ENCODE measurements around the gene PLEKHO1.
"Not testable (repeated sequence)": the region's sequence is repeated elsewhere in the genome, so short reads cannot be mapped to it uniquely, and the experiment has no call there.

Gene PLEKHO1

DNA sequence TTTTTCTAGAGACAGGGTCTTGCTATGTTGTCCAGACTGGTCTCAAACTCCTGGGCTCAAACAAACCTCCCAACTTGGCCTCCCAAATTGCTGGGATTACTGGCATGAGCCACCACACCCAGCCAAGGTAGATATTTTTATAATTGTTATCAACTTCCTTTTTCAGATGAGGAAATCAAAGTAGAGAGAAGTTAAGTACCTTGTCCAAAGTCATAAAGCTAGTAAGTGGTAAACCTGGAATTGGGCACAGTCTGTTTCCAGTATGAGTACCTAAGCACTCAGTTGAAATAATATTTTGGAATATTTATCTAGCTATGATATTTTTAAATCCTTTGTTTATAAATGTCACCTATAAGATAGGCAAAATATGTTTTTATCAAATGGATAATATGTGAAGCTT is 22.3 kb upstream of the PLEKHO1 start:
- no peak overlapping the region for H3K4me3 ChIP-seq (ENCODE audit: low read depth, low read length)
- DNase-seq (ENCODE audit: low read depth): no peak
- TF ChIP-seq MYC (IDR thresholded peaks at IDR 0.05; ENCODE audit: low read depth, low read length) (no peak), POLR2A (IDR thresholded peaks at IDR 0.05; ENCODE audit: extremely low read depth, insufficient read length) (no peak)
- TF ChIP-seq, protein P1, sequence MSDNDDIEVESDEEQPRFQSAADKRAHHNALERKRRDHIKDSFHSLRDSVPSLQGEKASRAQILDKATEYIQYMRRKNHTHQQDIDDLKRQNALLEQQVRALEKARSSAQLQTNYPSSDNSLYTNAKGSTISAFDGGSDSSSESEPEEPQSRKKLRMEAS (IDR thresholded peaks at IDR 0.05; ENCODE audit: low read depth, low read length): no peak
- TF ChIP-seq, protein P2, sequence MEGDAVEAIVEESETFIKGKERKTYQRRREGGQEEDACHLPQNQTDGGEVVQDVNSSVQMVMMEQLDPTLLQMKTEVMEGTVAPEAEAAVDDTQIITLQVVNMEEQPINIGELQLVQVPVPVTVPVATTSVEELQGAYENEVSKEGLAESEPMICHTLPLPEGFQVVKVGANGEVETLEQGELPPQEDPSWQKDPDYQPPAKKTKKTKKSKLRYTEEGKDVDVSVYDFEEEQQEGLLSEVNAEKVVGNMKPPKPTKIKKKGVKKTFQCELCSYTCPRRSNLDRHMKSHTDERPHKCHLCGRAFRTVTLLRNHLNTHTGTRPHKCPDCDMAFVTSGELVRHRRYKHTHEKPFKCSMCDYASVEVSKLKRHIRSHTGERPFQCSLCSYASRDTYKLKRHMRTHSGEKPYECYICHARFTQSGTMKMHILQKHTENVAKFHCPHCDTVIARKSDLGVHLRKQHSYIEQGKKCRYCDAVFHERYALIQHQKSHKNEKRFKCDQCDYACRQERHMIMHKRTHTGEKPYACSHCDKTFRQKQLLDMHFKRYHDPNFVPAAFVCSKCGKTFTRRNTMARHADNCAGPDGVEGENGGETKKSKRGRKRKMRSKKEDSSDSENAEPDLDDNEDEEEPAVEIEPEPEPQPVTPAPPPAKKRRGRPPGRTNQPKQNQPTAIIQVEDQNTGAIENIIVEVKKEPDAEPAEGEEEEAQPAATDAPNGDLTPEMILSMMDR (IDR thresholded peaks at IDR 0.05; ENCODE audit: low read depth, low read length): no peak

DNA sequence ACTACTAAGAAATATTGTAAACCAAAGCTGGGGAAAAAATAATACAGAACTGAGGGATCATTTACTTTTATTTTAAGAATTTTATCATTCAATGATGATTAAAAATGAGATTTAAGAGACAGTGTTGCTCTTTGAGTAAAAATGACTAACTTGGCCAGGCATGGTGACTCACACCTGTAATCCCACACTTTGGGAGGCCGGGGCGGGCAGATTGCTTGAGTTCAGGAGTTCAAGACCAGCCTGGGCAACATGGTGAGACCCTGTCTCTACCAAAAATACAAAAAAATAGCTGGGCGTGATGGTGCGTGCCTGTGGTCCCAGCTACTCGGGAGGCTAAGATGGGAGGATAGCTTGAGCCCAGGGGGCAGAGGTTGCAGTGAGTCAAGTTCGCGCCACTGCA is 21.8 kb upstream of the PLEKHO1 start:
- no peak overlapping the region for H3K4me3 ChIP-seq (ENCODE audit: low read depth, low read length)
- no peak for DNase-seq (ENCODE audit: low read depth)
- no peak for TF ChIP-seq MYC (IDR thresholded peaks at IDR 0.05; ENCODE audit: low read depth, low read length)
- no peak for TF ChIP-seq POLR2A (IDR thresholded peaks at IDR 0.05; ENCODE audit: extremely low read depth, insufficient read length)
- TF ChIP-seq, protein P2 (IDR thresholded peaks at IDR 0.05; ENCODE audit: low read depth, low read length): no peak
- TF ChIP-seq, protein P1 (IDR thresholded peaks at IDR 0.05; ENCODE audit: low read depth, low read length): no peak

DNA sequence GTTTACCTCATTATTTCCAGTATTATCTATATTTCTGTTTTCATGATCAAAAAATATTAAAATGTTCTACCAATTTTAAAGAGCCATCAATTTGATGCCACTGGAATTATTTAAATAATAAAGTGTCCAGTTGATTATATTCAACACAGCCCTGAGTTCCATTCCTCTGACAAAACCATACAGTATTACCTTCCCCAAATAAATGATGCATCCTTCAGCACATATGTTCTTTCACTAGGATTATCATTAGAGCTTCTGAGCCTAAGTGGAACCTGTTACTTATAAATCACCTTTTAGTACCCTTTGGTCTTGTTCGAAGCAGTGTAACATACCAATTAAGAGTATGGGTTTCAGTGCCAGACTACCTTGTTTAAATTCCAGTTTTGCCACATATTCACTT is 17.3 kb upstream of the PLEKHO1 start:
- DNase-seq (ENCODE audit: low read depth): no peak
- no peak overlapping the region for H3K4me3 ChIP-seq (ENCODE audit: low read depth, low read length)
- TF ChIP-seq, protein P2 (IDR thresholded peaks at IDR 0.05; ENCODE audit: low read depth, low read length): no peak
- TF ChIP-seq MYC (IDR thresholded peaks at IDR 0.05; ENCODE audit: low read depth, low read length) (no peak), POLR2A (IDR thresholded peaks at IDR 0.05; ENCODE audit: extremely low read depth, insufficient read length) (no peak)
- TF ChIP-seq, protein P1 (IDR thresholded peaks at IDR 0.05; ENCODE audit: low read depth, low read length): no peak

DNA sequence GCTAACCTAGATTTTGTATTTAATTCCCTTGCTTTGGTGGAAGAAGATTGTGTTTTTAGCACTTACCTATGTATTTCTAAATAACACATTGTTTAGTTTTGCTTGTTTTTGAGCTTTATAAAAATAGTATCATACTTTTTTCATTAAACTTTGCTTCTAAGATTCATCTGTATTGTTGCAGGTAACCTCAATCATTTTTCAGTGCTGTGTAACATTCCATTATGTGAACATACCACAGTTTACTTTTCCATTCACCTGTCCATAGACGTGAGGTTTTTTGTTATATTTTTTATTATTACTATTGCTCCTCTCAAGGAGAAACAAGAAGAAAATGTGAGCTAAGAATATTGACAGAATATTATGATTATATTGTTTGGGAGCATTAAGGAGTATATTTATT is 15.2 kb upstream of the PLEKHO1 start:
- no peak for DNase-seq (ENCODE audit: low read depth)
- H3K4me3 ChIP-seq (ENCODE audit: low read depth, low read length): no peak overlapping the region
- TF ChIP-seq, protein P1 (IDR thresholded peaks at IDR 0.05; ENCODE audit: low read depth, low read length): no peak
- TF ChIP-seq, protein P2 (IDR thresholded peaks at IDR 0.05; ENCODE audit: low read depth, low read length): no peak
- TF ChIP-seq POLR2A (IDR thresholded peaks at IDR 0.05; ENCODE audit: extremely low read depth, insufficient read length) (no peak), MYC (IDR thresholded peaks at IDR 0.05; ENCODE audit: low read depth, low read length) (no peak)

DNA sequence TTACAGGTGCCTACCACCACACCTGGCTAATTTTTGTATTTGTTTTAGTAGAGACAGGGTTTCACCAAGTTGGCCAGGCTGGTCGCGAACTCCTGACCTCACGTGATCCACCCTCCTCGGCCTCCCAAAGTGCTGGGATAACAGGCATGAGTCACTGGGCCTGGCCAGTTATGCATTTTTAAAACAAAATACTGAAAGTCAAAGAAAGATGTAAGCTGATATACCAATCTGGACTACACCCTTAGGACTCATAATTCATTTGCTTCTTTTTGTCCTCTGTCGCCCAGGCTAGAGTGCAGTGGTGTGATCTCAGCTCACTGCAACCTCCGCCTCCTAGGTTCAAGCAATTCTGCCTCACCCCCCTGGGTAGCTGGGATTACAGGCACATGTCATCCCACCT is 14.3 kb upstream of the PLEKHO1 start:
- not testable (repeated sequence) for DNase-seq (ENCODE audit: low read depth); H3K4me3 ChIP-seq (ENCODE audit: low read depth, low read length)

DNA sequence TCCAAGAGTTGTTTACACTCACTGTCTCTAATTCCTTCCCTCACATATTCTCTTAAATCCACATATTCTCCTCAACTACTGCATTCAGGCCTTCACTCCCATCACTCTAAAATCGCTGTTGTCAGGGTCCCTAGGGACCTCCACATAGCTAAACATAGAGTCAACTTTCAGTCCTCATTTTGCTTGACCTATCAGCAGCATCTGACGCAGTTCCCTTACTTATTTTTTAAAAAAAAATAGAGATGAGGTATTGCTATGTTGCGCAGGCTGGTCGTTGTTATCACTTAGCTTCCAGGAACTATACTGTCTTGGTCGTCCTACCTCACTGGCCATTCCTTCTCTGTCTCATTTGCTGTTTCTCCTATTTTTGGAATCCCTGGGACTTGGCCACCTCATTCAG is 11.7 kb upstream of the PLEKHO1 start:
- no peak overlapping the region for H3K4me3 ChIP-seq (ENCODE audit: low read depth, low read length)
- DNase-seq (ENCODE audit: low read depth): no peak
- TF ChIP-seq MYC (IDR thresholded peaks at IDR 0.05; ENCODE audit: low read depth, low read length) (no peak), POLR2A (IDR thresholded peaks at IDR 0.05; ENCODE audit: extremely low read depth, insufficient read length) (no peak)
- TF ChIP-seq, protein P1 (IDR thresholded peaks at IDR 0.05; ENCODE audit: low read depth, low read length): no peak
- TF ChIP-seq, protein P2 (IDR thresholded peaks at IDR 0.05; ENCODE audit: low read depth, low read length): no peak
